Posterior cingulate gyrus (tissue), 11 donors: ENCODE data around the gene SLC25A39.

Experiments used
- DNase-seq, 10 donors: peaks; one replicate each; pipeline versions ENCODE4 v3.0.0 to v3.0.0-alpha.2; 2020 to 2021; ENCODE audit warnings: mixed read lengths in 3 of 10
- intact Hi-C: fragments of 100-400 bp; cut with DNase I; formaldehyde crosslinking; loops from one replicate; pipeline ENCODE4 v1.15.1; 2023

The SLC25A39 gene

GRCh38 chr17:44315760-44316731, 8.6 kb downstream of the SLC25A39 start:
- intact Hi-C loops, result no loop called here
- DNase-seq, result no peak

- DNase-seq, result peak in 7 of 10 donors; percentile 52 to 94 (median 65)
- intact Hi-C loops, result no loop called here
Observed at GRCh38 chr17:44314869-44315661, 9.6 kb downstream of the SLC25A39 start.

GRCh38 chr17:44314524-44314868, 10.1 kb downstream of the SLC25A39 start:
- intact Hi-C loops, result no loop called here
- no peak for DNase-seq

- intact Hi-C loops, result no loop called here
- peak in 1 of 10 donors; percentile 19 for DNase-seq
Observed at GRCh38 chr17:44314031-44314430, 10.6 kb downstream of the SLC25A39 start.

- no peak for DNase-seq
- intact Hi-C loops, result no loop called here
Observed at GRCh38 chr17:44312396-44313104, 12.1 kb downstream of the SLC25A39 start.

- peak in 2 of 10 donors; percentile 83 for DNase-seq
- intact Hi-C loops, result no loop called here
Observed at GRCh38 chr17:44311562-44312181, 13.0 kb downstream of the SLC25A39 start.

GRCh38 chr17:44310609-44311376, 13.8 kb downstream of the SLC25A39 start:
- peak in 1 of 10 donors; percentile 61 for DNase-seq
- intact Hi-C loops, result no loop called here

- intact Hi-C loops, result no loop called here
- DNase-seq, result no peak
Observed at GRCh38 chr17:44310188-44310587, 14.4 kb downstream of the SLC25A39 start.

GRCh38 chr17:44309472-44309871, 15.2 kb downstream of the SLC25A39 start:
- intact Hi-C loops, result loop anchor here (2.0 kb wide), 1 partner anchor 17 kb away; no protein-coding TSS in a partner anchor
- DNase-seq, result peak in 1 of 10 donors; percentile 65

- DNase-seq, result peak in 8 of 10 donors; percentile 26 to 92 (median 56)
- intact Hi-C loops, result loop anchor here (1.0 to 2.0 kb wide), 2 partner anchors 18 to 89 kb away; no protein-coding TSS in a partner anchor
Observed at GRCh38 chr17:44308865-44309264, 15.8 kb downstream of the SLC25A39 start.

GRCh38 chr17:44308320-44308818, 16.3 kb downstream of the SLC25A39 start, which contains the start of gene RUNDC3A:
TSS of gene RUNDC3A (plus strand) at chr17:44308601. CDS start at chr17:44308833, 232 bp downstream.
- intact Hi-C loops, result loop anchor here (1.0 to 2.0 kb wide), 2 partner anchors 18 to 88 kb away; no protein-coding TSS in a partner anchor
- DNase-seq, result peak; percentile 88 to 99 (median 92)

GRCh38 chr17:44307387-44308186, 17.0 kb downstream of the SLC25A39 start:
- intact Hi-C loops, result loop anchor here (1.0 to 2.0 kb wide), 2 partner anchors 19 to 87 kb away; no protein-coding TSS in a partner anchor
- peak; percentile 57 to 96 (median 72) for DNase-seq

GRCh38 chr17:44304651-44305050, 20.0 kb downstream of the SLC25A39 start:
- intact Hi-C loops, result no loop called here
- no peak for DNase-seq

- intact Hi-C loops, result no loop called here
- peak in 1 of 10 donors; percentile 10 for DNase-seq
Observed at GRCh38 chr17:44297975-44298374, 26.6 kb downstream of the SLC25A39 start.

- peak in 1 of 10 donors; percentile 32 for DNase-seq
- intact Hi-C loops, result no loop called here
Observed at GRCh38 chr17:44293509-44294226, 31.0 kb downstream of the SLC25A39 start.

GRCh38 chr17:44287651-44288050, 37.0 kb downstream of the SLC25A39 start:
- no peak for DNase-seq
- intact Hi-C loops, result no loop called here

- DNase-seq, result no peak
- intact Hi-C loops, result no loop called here
Observed at GRCh38 chr17:44284024-44284400, 40.6 kb downstream of the SLC25A39 start.
